A204.1 (cell line): ENCODE results near the gene STOML3.
A peak's percentile ranks its signal among the peaks of the same experiment; 100 is the strongest.
"Not testable (repeated sequence)": the region's sequence is repeated elsewhere in the genome, so short reads cannot be mapped to it uniquely, and the experiment has no call there.

Experiments used
- FAIRE-seq: peaks from 2 replicates; lab custom pipeline; 2012; peaks lifted over from hg19 to GRCh38; lab: Jason Lieb, UNC

Gene STOML3

DNA sequence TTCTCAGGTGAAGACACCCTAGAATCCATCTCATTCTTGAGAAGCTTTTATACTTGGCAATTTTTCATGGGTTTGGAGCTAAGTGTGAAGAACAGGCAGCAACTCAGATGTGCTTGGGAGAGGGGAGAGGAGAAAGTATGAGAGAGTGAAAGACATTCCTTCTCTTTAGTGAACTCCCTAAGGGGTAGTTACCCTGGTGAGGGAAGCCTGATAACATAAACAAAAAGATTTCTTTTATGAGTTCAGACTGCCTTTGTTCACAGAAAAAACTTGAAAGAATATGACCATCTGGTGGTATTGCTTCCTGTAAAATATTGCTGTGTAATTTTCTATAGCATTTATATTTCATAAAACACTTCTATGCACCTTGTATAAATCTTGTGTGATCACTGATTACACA is at the start of gene STOML3:
STOML3 (minus strand) TSS at position 139 of the 400 bp plus-strand sequence; CDS start at position 29, 110 bp downstream.
- FAIRE-seq: no peak

DNA sequence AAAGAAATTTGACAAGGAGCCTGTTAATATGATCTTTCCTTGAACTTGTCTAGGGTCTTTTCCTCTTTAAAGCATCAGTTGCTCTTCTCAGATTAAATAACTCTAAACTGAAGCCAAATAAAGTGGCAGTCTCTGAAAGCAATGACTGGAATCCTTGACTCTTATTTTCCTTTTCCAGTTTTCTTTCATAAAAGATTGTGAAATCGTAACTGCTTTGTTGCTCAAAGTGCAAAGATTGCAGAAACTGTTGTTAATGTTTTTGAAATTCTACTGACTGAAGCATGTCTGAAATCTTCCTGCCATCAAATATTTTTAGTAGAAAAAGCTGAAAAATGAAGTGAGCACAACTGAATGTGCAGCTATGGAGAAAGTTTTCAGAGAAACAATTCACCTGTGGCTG is 49.6 kb upstream of the STOML3 start:
- no peak for FAIRE-seq

- FAIRE-seq: no peak
Observed at GRCh38 chr13:39039041-39039440, 48.4 kb upstream of the STOML3 start.

DNA sequence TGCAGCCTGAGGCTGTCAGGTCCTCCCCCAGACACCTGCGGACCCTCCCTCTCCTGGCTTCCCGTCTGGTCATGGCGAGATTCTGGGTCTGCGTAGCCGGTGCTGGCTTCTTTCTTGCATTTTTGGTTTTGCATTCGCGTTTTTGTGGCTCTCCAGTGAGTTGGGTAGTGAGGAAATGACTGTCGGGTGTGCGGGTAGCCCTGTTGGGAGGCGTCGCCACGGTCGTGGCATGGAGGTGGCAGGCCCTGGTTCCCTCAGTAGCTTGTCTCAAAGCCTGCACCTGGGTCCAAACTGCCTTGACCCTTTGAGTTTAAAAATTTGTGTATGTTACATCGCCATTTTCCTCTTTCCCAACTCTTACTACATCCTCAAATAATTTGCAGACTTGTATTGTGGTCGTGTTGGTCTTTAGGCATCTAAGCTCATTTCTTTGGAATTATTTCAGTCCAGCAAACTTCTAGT is 48.0 kb upstream of the STOML3 start:
- FAIRE-seq: no peak

DNA sequence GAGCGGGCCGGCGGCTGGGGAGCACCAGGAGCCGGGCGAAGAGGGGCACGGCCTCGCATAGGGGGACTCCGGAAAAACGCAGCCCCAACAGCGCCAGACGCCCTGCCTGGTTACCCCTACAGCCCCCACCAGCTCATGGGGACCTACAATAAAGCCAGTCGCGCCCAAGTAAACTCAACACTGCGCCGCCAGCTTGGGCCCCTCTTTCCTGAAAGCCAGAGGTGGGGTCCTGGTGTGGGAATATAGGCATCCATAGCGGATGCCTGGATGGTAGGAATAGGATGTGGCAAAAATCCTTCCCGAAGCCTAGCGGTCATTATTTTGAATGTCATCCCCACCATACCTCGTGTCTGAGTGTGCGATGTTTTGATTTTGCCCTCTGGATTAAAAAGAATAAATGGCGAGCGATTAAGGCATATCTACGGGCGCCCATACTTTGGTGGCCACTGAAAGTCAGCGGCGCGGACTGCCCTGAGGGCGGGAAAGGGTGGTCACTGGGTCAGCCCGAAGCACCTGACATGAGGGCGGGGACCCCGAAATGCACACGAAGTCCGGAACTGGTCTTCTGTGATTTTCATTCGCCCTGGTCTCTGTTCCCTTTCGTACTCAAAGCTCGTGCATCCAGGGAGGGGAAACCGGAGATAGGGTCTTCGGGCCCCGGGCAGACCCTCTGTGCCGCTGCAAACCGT is 47.4 kb upstream of the STOML3 start, which contains the start of the genes NHLRC3 and PROSER1:
NHLRC3 (plus strand) TSS at position 577 of the 689 bp plus-strand sequence. CDS start 184 bp downstream, outside the sequence.
PROSER1 (minus strand) TSS at position 210 of the 689 bp plus-strand sequence. CDS start 847 bp downstream, outside the sequence.
- peak; percentile 79 for FAIRE-seq

DNA sequence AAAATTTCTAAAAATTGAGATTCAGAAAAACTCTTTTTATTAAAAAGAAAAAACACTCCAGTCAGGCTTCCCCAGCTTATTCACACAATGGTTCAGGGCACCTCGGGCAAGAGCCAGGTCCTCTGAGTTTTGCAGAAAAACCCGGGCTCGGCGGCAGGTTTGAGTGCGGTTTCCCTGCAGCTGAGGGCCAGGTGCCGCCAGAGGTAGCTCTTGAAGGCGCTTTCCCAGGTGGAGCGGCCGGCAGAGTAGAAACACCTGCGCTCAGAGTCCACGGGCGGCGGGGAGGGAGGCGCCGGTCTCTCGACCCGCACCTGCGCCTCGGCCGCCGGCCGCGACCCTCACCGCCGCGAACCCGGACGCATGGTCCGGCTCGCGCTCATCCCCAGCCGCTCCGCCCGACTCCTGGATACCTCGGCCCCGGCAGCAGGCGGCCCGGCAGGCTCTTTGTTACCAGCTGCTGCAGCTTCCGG is 46.8 kb upstream of the STOML3 start:
- FAIRE-seq: no peak

GRCh38 chr13:39036212-39036611 is 45.6 kb upstream of the STOML3 start:
- peak; percentile 25 for FAIRE-seq

DNA sequence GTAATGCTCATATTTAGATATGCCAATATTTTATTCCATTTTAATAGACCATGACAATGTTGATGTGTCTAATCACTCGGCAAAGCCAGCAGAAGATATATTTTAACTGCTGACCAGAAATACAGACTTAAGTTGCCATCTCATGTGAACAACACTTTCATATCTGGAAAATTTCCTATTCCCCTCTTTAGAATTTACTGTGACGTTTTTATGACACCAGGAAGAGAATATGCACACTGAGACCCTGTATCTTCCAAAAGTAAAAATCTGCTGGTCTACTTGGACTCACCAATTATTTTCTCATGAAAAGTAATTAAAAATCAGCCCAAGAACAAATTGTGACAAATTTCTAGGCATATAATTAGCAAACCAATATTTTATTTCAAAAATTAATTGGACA is 45.2 kb upstream of the STOML3 start:
- FAIRE-seq: no peak

- no peak for FAIRE-seq
Observed at GRCh38 chr13:39035204-39035603, 44.6 kb upstream of the STOML3 start.

- no peak for FAIRE-seq
Observed at GRCh38 chr13:39034085-39034484, 43.5 kb upstream of the STOML3 start.

GRCh38 chr13:39032150-39032549 is 41.5 kb upstream of the STOML3 start:
- FAIRE-seq: no peak

GRCh38 chr13:39025433-39025839 is 34.8 kb upstream of the STOML3 start:
- no peak for FAIRE-seq

DNA sequence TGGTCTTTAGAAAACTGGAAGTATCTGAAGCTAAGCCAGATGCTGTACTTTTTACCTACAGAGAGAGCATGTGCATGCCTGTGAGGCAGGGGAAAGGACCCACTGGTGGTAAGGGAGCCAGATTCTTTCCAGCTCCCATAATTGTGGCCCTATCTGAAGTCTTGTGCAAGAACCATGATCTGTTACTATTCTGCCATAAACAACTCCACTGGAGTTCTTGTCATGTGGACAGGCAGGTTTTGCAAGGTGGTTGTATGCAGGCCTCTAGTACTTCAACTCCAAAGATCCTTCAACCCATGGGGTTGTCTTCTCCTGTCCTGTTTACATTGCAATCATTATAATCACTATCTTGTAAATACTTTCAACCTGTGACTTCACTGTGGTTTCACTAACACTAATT is 33.1 kb upstream of the STOML3 start:
- no peak for FAIRE-seq

DNA sequence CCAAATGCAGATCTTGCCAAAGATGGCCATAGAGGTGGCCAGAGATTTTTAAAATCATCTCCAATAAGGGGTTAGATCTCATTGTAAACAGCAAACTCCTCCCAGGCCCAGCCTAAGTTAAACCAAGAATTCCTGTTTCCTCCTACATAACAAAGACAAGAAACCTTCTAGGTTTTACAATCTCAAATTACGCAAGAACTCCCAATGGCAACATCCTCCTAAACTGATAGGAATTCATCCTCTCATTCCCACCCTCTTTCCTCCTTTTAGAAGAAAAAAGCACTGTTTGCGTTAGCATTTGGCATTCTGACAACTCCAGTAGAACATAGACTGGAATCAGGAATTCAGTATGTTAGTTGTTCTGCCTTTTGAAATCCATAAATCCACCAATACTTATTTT is 32.7 kb upstream of the STOML3 start:
- FAIRE-seq: no peak

DNA sequence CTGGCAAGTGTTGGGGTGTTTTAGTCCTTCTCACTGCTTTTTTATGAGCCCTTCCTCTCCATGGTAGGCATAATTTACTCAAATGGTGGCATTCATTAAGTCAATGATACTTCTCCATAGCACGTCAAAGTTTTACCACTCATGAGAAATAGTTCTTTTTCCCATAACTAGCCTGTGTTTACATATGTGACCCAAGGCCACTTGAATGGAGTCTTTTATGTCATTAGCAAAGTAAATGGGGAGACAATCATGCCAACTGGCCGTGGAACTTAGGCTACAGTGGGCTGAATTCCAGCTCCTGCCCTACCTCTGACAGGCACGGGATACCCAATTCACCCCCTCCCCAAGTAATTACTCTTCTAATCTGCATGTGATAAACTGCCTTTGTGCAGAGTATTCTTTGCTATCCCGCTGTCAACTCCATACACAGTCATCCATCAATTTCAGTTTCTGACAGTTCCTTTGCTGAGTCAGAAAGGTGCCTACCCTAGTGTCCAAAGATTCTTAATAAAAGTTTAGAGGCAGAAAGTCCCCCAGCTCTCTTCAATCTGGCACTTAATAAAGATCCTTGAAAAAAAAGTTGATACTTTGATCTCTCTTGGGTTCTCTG is 30.3 kb upstream of the STOML3 start:
- no peak for FAIRE-seq

DNA sequence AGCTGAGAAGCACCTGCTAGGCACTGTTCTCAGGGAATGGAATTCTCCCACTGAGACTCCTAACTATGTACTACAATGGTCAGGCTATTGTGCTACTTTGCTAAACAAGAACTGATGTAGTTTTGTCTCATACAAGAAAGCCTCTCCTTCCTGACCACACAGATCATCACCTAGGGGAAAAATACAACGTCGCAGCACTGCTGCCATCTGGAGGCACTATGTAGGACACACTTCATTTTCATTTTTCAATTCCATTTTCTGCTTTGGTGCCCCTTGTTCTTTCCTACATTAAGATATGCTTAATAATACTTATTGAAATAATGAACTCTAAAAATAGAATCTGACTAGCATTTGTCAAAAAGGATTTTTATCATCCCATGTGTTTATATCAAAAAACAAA is 26.2 kb upstream of the STOML3 start:
- FAIRE-seq: peak; percentile 92

- no peak for FAIRE-seq
Observed at GRCh38 chr13:39016087-39016486, 25.5 kb upstream of the STOML3 start.

DNA sequence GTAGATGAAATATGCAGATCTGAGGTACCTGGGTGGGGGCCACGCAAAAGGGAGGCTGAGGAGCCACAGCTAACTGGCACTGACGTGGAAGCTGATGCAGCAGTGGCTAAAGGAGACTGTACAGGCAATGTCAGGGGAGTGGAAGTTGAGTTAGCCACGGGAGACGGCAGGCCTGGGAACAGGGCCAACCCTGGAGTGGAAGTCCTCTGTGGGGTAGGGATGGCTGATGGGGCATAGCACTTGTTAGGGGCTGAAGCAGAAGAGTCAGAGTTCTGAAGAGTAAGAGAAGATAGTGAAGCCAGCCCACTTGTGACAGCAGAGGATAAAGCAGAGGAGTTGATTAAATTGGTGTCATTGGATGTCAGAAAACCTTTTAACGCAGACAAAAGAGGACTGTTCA is 22.8 kb upstream of the STOML3 start:
- FAIRE-seq: no peak

- FAIRE-seq: no peak
Observed at GRCh38 chr13:39012608-39013007, 22.0 kb upstream of the STOML3 start.

- FAIRE-seq: not testable (repeated sequence)
Observed at GRCh38 chr13:39006371-39007111, 15.9 kb upstream of the STOML3 start.

GRCh38 chr13:38998739-38999138 is 8.1 kb upstream of the STOML3 start:
- no peak for FAIRE-seq

GRCh38 chr13:38993381-38993780 is 2.8 kb upstream of the STOML3 start:
- FAIRE-seq: no peak

DNA sequence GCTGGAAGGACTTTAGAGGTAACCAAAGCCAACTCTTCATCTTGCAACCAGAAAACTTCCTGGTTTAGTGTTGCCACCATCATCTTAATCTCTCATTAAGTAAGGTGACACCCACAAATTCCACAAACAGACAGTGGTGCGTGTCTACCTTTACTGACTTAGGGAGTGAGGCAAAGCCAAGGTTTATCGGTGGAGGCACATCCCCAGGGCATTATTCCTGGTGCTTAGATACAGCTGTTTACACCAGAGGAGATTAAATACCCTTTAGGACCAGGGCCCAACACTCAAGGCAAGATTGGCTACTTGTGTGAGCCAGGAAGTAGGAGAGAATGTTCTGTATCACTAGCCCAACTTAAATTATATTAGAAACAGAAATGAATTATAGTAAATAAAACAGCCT is 9.5 kb downstream of the STOML3 start:
- no peak for FAIRE-seq
